Esophagus muscularis mucosa (tissue), 4 donors: Measurements from ENCODE around the gene AMHR2.
A peak's percentile ranks its signal among the peaks of the same experiment; 100 is the strongest.

Experiments
- EP300 ChIP-seq: sonication (generic); formaldehyde crosslinking; IDR thresholded peaks from one replicate; pipeline ENCODE4 v1.6.1; 2017; ENCODE audit warnings: antibody characterized with exemption
- POLR2A ChIP-seq: fragments of 450-650 bp; IDR thresholded peaks from one replicate; pipeline ENCODE4 v1.6.1; 2017; ENCODE audit warnings: antibody characterized with exemption, moderate library complexity, mild to moderate bottlenecking, low read depth
- POLR2AphosphoS5 ChIP-seq, 2 donors: sonication (generic); formaldehyde crosslinking; IDR thresholded peaks; one replicate each; pipeline ENCODE4 v1.6.1; 2017; ENCODE audit warnings: antibody characterized with exemption in 2 of 2
- TF ChIP-seq, protein P1 (sequence below), 3 experiments: fragments of 200-600 bp in 2 of 3; fragments of 450-650 bp in 1 of 3; sonication (generic) in 2 of 3; IDR thresholded peaks; one replicate each; pipeline ENCODE4 v1.5.1; 2017 to 2019; ENCODE audit warnings: antibody characterized with exemption in 3 of 3, mild to moderate bottlenecking in 2 of 3, moderate library complexity in 1 of 3

DNA sequence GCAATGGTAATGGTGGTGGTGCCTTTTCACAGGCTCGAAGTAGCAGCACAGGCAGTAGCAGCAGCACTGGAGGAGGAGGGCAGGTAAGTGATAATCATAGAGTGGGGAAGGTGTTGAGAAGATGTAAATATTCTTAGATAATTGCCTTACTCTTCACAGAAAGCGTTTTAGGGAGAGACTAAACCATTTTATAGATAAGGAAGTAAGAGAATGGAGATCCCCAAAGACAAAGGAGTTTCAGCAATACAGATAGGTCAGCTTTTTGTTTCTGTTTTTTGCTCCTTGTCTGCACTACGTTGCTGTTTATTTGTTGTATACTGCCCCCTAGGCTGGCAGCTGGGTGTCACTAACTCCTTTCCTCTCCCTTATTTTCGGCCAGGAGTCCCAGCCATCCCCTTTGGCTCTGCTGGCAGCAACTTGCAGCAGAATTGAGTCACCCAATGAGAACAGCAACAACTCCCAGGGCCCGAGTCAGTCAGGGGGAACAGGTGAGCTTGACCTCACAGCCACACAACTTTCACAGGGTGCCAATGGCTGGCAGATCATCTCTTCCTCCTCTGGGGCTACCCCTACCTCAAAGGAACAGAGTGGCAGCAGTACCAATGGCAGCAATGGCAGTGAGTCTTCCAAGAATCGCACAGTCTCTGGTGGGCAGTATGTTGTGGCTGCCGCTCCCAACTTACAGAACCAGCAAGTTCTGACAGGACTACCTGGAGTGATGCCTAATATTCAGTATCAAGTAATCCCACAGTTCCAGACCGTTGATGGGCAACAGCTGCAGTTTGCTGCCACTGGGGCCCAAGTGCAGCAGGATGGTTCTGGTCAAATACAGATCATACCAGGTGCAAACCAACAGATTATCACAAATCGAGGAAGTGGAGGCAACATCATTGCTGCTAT is 41.7 kb upstream of the AMHR2 start:
- TF ChIP-seq, protein P1, sequence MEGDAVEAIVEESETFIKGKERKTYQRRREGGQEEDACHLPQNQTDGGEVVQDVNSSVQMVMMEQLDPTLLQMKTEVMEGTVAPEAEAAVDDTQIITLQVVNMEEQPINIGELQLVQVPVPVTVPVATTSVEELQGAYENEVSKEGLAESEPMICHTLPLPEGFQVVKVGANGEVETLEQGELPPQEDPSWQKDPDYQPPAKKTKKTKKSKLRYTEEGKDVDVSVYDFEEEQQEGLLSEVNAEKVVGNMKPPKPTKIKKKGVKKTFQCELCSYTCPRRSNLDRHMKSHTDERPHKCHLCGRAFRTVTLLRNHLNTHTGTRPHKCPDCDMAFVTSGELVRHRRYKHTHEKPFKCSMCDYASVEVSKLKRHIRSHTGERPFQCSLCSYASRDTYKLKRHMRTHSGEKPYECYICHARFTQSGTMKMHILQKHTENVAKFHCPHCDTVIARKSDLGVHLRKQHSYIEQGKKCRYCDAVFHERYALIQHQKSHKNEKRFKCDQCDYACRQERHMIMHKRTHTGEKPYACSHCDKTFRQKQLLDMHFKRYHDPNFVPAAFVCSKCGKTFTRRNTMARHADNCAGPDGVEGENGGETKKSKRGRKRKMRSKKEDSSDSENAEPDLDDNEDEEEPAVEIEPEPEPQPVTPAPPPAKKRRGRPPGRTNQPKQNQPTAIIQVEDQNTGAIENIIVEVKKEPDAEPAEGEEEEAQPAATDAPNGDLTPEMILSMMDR (IDR thresholded peaks at IDR 0.05), result peak in 2 of 3 experiments; percentile 24 to 27
- TF ChIP-seq POLR2A (no peak), POLR2AphosphoS5 (IDR thresholded peaks at IDR 0.05) (no peak), EP300 (no peak)
